ENCODE data around the gene PTPN20. TPM values are rescaled to one million over a fixed set of nuclear protein-coding genes. Genes with fewer than 3 reads are reported as not detected.
A peak's percentile ranks its signal among the peaks of the same experiment; 100 is the strongest.
"Not testable (repeated sequence)": the region's sequence is repeated elsewhere in the genome, so short reads cannot be mapped to it uniquely, and the experiment has no call there.

PTPN20 gene
- under 1 TPM; 0.14 to 0.78 (median 0.71) TPM for total RNA-seq

GRCh38 chr10:46911144-46911876 lies at the start of gene PTPN20:
PTPN20 (plus strand) TSS chr10:46911428; CDS start chr10:46932500, 21,072 bp downstream.
- DNase-seq; H3K4me1 Mint-ChIP-seq (ENCODE audit: low read depth); H3K4me3 Mint-ChIP-seq; H3K36me3 Mint-ChIP-seq (ENCODE audit: insufficient read depth); H3K27me3 Mint-ChIP-seq (ENCODE audit: low read depth); H3K9me3 Mint-ChIP-seq: not testable (repeated sequence)
- peak; percentile 65 to 66 for ATAC-seq

DNA sequence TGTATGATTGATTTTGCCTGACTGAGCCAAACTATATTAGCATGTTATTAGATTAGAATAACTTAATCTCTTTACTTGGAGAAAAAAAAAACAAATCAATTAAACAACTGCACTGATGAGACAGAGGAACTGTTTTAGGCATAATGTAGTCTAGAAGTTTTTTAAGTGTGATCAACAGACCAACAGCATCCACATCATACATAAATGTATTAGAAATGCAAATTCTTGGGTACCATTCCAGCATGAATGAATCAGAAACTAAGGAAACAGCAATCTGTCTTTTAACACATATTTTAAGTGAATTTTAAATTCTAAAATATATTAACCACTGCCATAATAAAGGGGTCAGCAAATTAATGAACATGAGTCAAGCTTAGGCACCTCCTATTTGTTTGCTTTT lies 41.5 kb upstream of the PTPN20 start:
- DNase-seq; H3K27me3 Mint-ChIP-seq (ENCODE audit: low read depth); ATAC-seq; H3K36me3 Mint-ChIP-seq (ENCODE audit: insufficient read depth); H3K4me1 Mint-ChIP-seq (ENCODE audit: low read depth); H3K9me3 Mint-ChIP-seq; H3K4me3 Mint-ChIP-seq: not testable (repeated sequence)

DNA sequence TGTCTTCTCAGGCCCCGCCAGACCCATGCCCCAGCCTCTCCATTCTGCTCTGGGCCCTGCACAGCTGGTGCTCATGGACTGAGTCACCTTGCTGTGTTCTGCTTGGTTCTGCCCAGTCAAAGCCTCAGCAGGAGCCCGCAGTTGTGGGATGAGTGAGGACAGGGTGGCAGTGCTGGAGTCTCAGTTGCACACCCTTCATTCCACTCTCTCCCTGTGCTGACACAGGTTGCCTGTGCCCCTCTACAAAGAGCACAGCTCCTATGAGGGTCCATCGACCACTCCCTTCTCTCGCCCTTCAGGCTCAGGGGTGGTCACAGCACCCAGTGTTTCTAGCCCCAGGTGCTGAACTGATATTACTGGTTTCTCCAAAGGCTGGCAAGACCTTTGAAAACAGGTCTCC lies 39.6 kb upstream of the PTPN20 start:
- H3K4me1 Mint-ChIP-seq (ENCODE audit: low read depth); H3K9me3 Mint-ChIP-seq; DNase-seq; ATAC-seq; H3K36me3 Mint-ChIP-seq (ENCODE audit: insufficient read depth); H3K4me3 Mint-ChIP-seq; H3K27me3 Mint-ChIP-seq (ENCODE audit: low read depth): not testable (repeated sequence)

DNA sequence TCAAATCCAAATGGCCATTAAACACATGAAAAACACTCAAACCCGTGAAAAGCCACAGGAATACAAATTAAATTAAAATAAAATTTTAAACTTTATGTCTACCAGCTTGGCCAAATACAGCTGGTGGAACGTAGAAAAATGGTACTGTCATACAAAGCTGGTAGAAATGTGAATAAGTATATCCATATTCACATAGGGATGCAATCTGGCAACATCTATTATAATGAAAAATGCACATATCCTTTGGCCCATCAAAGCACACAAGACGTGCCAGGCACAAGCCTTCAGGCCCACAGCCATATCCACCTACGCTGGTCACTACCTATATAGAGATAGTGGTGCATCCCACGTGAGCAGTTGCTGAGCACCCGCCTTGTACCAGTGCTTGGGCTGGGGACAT lies 35.9 kb upstream of the PTPN20 start:
- not testable (repeated sequence) for H3K4me3 Mint-ChIP-seq; ATAC-seq; H3K9me3 Mint-ChIP-seq; H3K4me1 Mint-ChIP-seq (ENCODE audit: low read depth); DNase-seq; H3K36me3 Mint-ChIP-seq (ENCODE audit: insufficient read depth); H3K27me3 Mint-ChIP-seq (ENCODE audit: low read depth)

GRCh38 chr10:46876773-46877172 lies 34.5 kb upstream of the PTPN20 start:
- H3K4me1 Mint-ChIP-seq (ENCODE audit: low read depth); H3K9me3 Mint-ChIP-seq; H3K36me3 Mint-ChIP-seq (ENCODE audit: insufficient read depth); DNase-seq; H3K27me3 Mint-ChIP-seq (ENCODE audit: low read depth); ATAC-seq; H3K4me3 Mint-ChIP-seq: not testable (repeated sequence)

GRCh38 chr10:46878761-46879160 lies 32.5 kb upstream of the PTPN20 start:
- H3K27me3 Mint-ChIP-seq (ENCODE audit: low read depth); H3K4me1 Mint-ChIP-seq (ENCODE audit: low read depth); H3K4me3 Mint-ChIP-seq; ATAC-seq; DNase-seq; H3K36me3 Mint-ChIP-seq (ENCODE audit: insufficient read depth); H3K9me3 Mint-ChIP-seq: not testable (repeated sequence)

DNA sequence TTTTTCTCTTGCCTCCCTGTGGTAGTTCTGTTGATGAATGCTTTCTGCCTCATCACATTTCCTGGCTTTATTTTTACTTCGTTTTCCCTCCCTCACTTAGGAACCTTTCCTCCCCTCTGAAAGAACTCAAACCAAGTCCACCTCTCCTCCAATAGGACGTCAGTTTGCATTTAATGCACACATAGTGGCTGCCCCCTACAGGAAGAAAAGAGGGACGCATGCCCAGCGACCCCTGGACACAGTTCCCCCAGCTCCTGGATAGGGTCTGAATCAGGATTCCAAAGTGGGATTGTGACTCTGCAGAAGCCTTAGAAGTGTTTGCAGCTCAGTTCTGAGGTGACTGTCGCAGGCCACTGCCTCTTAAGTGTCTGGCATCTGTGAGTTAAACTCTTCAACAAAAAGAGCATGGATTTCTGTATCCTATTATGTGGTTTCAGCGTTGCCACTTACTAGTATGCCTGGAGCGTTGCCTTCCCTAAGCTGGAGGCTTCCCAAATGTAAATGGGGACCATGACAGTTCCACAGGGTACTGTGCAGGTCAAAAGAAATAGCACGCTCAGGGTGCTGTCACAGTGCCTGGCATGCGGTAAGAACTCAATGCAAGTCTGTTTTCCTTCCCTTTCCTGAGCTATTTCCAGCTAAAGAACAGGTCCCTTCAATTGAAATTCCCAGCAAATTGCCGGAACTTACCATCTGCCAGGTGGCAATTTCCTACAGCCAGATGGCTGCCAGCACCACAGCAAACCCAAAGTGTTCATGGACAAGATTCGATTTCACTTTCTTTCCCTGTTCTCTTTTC lies 20.2 kb upstream of the PTPN20 start:
- H3K4me1 Mint-ChIP-seq (ENCODE audit: low read depth); DNase-seq; H3K9me3 Mint-ChIP-seq; H3K4me3 Mint-ChIP-seq; H3K27me3 Mint-ChIP-seq (ENCODE audit: low read depth); H3K36me3 Mint-ChIP-seq (ENCODE audit: insufficient read depth); ATAC-seq: not testable (repeated sequence)

GRCh38 chr10:46896762-46897692 lies 14.2 kb upstream of the PTPN20 start:
- not testable (repeated sequence) for H3K27me3 Mint-ChIP-seq (ENCODE audit: low read depth); DNase-seq; H3K36me3 Mint-ChIP-seq (ENCODE audit: insufficient read depth); H3K9me3 Mint-ChIP-seq; ATAC-seq; H3K4me3 Mint-ChIP-seq; H3K4me1 Mint-ChIP-seq (ENCODE audit: low read depth)

- ATAC-seq; H3K4me1 Mint-ChIP-seq (ENCODE audit: low read depth); H3K36me3 Mint-ChIP-seq (ENCODE audit: insufficient read depth); H3K9me3 Mint-ChIP-seq; H3K27me3 Mint-ChIP-seq (ENCODE audit: low read depth); DNase-seq; H3K4me3 Mint-ChIP-seq: not testable (repeated sequence)
Observed at GRCh38 chr10:46901247-46901646, 10.0 kb upstream of the PTPN20 start.

- not testable (repeated sequence) for ATAC-seq; H3K27me3 Mint-ChIP-seq (ENCODE audit: low read depth); DNase-seq; H3K36me3 Mint-ChIP-seq (ENCODE audit: insufficient read depth); H3K4me3 Mint-ChIP-seq; H3K9me3 Mint-ChIP-seq; H3K4me1 Mint-ChIP-seq (ENCODE audit: low read depth)
Observed at GRCh38 chr10:46903874-46904273, 7.4 kb upstream of the PTPN20 start.

- not testable (repeated sequence) for H3K36me3 Mint-ChIP-seq (ENCODE audit: insufficient read depth); H3K4me1 Mint-ChIP-seq (ENCODE audit: low read depth); H3K27me3 Mint-ChIP-seq (ENCODE audit: low read depth); H3K9me3 Mint-ChIP-seq; H3K4me3 Mint-ChIP-seq; DNase-seq; ATAC-seq
Observed at GRCh38 chr10:46906359-46906758, 4.9 kb upstream of the PTPN20 start.

- ATAC-seq; H3K27me3 Mint-ChIP-seq (ENCODE audit: low read depth); DNase-seq; H3K36me3 Mint-ChIP-seq (ENCODE audit: insufficient read depth); H3K4me3 Mint-ChIP-seq; H3K9me3 Mint-ChIP-seq; H3K4me1 Mint-ChIP-seq (ENCODE audit: low read depth): not testable (repeated sequence)
Observed at GRCh38 chr10:46907185-46908117, 3.8 kb upstream of the PTPN20 start.

GRCh38 chr10:46922498-46922897 lies 11.3 kb downstream of the PTPN20 start:
- not testable (repeated sequence) for H3K4me1 Mint-ChIP-seq (ENCODE audit: low read depth); H3K9me3 Mint-ChIP-seq; H3K27me3 Mint-ChIP-seq (ENCODE audit: low read depth); DNase-seq; H3K36me3 Mint-ChIP-seq (ENCODE audit: insufficient read depth); ATAC-seq; H3K4me3 Mint-ChIP-seq
